HG02610 (cell line): ENCODE measurements around the gene AP3S1.
"Not testable (repeated sequence)": the region's sequence is repeated elsewhere in the genome, so short reads cannot be mapped to it uniquely, and the experiment has no call there.

ENCODE experiments used
- ATAC-seq: cut with Tn5 transposase; IDR thresholded peaks from one replicate; pipeline ENCODE4 v1.9.1; 2021; ENCODE audit warnings: mild to moderate bottlenecking, moderate library complexity; ENCODE audit not compliant: unreplicated experiment

Gene AP3S1

GRCh38 chr5:115869256-115869795, 27.6 kb downstream of the AP3S1 start:
- no peak for ATAC-seq

GRCh38 chr5:115872447-115872846, 30.7 kb downstream of the AP3S1 start:
- ATAC-seq = no peak

- no peak for ATAC-seq
These were observed 31.7 kb downstream of the AP3S1 start for GRCh38 chr5:115873392-115873791.

GRCh38 chr5:115875447-115875846, 33.7 kb downstream of the AP3S1 start:
- ATAC-seq = no peak

GRCh38 chr5:115877342-115877741, 35.6 kb downstream of the AP3S1 start:
- ATAC-seq = not testable (repeated sequence)

GRCh38 chr5:115882434-115882833, 40.7 kb downstream of the AP3S1 start:
- not testable (repeated sequence) for ATAC-seq

- no peak for ATAC-seq
These were observed 43.0 kb downstream of the AP3S1 start for GRCh38 chr5:115884704-115885103.

- not testable (repeated sequence) for ATAC-seq
These were observed 43.5 kb downstream of the AP3S1 start for GRCh38 chr5:115885208-115885607.

- no peak for ATAC-seq
These were observed 46.3 kb downstream of the AP3S1 start for GRCh38 chr5:115888027-115888426.

- ATAC-seq = no peak
These were observed 50.3 kb downstream of the AP3S1 start for GRCh38 chr5:115892021-115892420.

GRCh38 chr5:115894342-115894741, 52.6 kb downstream of the AP3S1 start:
- no peak for ATAC-seq

GRCh38 chr5:115895821-115896220, 54.1 kb downstream of the AP3S1 start:
- no peak for ATAC-seq

- ATAC-seq = peak; percentile 2
These were observed 56.9 kb downstream of the AP3S1 start for GRCh38 chr5:115898656-115899055.

GRCh38 chr5:115907177-115907576, 65.4 kb downstream of the AP3S1 start:
- ATAC-seq = no peak

- ATAC-seq = not testable (repeated sequence)
These were observed 72.1 kb downstream of the AP3S1 start for GRCh38 chr5:115913623-115914400.

- ATAC-seq = no peak
These were observed 78.5 kb downstream of the AP3S1 start for GRCh38 chr5:115920171-115920725.

- not testable (repeated sequence) for ATAC-seq
These were observed 87.1 kb downstream of the AP3S1 start for GRCh38 chr5:115928578-115929407.

GRCh38 chr5:115930171-115930570, 88.4 kb downstream of the AP3S1 start:
- ATAC-seq = not testable (repeated sequence)

GRCh38 chr5:115930630-115931337, 89.0 kb downstream of the AP3S1 start:
- no peak for ATAC-seq

GRCh38 chr5:115932991-115933390, 91.3 kb downstream of the AP3S1 start:
- ATAC-seq = no peak
